HTERT RPE-1 (cell line): ENCODE data around the gene PCDHA10.

ENCODE experiments used
- in situ Hi-C: fragments of 300-500 bp; cut with MboI; formaldehyde crosslinking; loops from 4 replicates; pipeline ENCODE4 v1.14.3; 2020; ENCODE audit warnings: low sequenced_read_pairs

PCDHA10 gene

DNA sequence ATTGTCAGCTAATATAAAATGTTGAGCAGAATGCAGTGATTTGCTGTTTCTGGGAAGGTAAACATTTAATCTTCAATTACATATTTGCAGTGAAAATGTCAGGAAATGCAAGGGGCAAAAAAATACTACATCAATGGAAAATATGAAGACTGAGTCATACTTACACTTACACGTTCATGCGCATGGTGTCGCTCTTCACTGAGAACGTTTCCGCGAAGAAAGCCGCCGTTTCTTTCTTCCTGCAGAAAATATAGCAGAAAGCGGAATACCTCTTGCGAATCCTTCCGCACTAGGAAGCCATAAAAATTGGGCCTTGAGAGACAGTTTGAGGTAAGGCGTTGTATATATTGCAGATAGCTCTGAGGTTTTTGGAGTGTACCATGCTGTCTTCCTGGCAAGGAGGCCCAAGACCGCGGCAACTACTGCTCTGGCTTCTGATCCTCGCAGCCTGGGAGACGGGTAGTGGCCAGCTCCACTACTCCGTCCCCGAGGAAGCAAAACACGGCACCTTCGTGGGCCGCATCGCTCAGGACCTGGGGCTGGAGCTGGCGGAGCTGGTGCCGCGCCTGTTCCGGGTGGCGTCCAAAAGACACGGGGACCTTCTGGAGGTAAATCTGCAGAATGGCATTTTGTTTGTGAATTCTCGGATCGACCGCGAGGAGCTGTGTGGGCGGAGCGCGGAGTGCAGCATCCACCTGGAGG, 26.3 kb downstream of the PCDHA10 start, which contains the start of gene PCDHA13:
Gene PCDHA13, plus strand, starts transcription at position 236 of the 702 bp plus-strand sequence. Its CDS starts 145 bp downstream, at position 381.
- in situ Hi-C loops, result no loop called here

DNA sequence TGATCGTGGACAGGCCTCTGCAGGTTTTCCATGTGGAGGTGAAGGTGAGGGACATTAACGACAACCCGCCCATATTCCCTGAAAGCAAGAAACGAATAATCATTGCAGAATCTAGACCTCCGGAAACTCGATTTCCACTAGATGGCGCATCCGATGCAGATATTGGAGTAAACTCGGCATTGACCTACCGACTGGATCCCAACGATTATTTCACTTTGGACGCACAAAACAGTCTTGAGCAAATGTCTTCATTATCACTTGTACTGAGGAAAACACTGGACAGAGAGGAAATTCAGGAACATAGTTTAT, 26.8 kb downstream of the PCDHA10 start:
- in situ Hi-C loops, result no loop called here

DNA sequence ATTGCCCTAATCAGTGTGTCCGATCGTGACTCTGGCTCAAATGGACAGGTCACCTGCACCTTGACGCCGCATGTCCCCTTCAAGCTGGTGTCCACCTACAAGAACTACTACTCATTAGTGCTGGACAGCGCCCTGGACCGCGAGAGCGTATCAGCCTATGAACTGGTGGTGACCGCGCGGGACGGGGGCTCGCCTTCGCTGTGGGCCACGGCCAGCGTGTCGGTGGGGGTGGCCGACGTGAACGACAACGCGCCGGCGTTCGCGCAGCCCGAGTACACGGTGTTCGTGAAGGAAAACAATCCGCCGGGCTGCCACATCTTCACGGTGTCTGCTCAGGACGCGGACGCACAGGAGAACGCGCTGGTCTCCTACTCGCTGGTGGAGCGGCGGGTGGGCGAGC, 27.7 kb downstream of the PCDHA10 start:
- in situ Hi-C loops, result no loop called here

DNA sequence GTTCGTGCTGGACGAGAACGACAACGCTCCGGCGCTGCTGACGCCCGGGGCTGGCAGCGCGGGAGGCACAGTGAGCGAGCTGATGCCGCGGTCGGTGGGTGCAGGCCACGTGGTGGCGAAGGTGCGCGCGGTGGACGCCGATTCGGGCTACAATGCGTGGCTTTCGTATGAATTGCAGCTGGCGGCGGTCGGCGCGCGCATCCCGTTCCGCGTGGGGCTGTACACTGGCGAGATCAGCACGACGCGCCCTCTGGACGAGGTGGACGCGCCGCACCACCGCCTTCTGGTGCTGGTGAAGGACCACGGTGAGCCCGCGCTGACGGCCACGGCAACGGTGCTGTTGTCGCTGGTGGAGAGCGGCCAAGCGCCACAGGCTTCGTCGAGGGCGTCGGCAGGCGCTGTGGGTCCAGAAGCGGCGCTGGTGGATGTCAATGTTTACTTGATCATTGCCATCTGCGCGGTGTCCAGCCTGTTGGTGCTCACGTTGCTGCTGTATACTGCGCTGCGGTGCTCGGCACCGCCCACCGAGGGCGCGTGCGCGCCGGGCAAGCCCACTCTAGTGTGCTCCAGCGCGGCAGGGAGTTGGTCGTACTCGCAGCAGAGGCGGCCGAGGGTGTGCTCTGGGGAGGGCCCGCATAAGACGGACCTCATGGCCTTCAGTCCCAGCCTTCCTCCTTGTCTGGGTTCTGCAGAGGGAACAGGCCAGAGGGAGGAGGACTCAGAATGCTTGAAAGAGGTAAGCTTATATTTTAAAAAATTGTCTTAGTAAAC, 28.4 kb downstream of the PCDHA10 start:
- in situ Hi-C loops, result no loop called here

DNA sequence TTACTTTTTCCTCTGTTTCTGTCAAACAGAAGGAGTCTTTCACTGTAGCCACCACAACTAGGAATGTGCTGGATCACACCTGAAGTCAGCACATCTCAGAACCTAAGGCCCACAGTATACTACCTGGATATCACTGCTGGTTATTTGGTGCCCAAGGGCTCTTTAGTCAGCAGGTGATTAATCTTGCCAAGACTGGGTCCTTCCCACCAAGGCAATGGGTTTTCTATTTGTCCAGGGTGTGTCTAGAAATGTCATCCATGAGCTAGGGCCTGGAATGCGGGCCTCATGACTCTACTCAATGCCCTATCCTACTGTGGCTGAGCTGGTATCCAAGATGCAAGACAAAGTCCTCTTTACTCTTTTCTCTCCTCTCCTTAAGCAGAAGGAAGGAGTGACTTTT, 60.6 kb downstream of the PCDHA10 start:
- in situ Hi-C loops, result no loop called here
